HG03460 (cell line): ENCODE measurements around the gene RBMS3.
"Not testable (repeated sequence)": the region's sequence is repeated elsewhere in the genome, so short reads cannot be mapped to it uniquely, and the experiment has no call there.

Experiments
- ATAC-seq: cut with Tn5 transposase; IDR thresholded peaks from one replicate; pipeline ENCODE4 v1.9.1; 2021; ENCODE audit not compliant: unreplicated experiment

RBMS3 gene

DNA sequence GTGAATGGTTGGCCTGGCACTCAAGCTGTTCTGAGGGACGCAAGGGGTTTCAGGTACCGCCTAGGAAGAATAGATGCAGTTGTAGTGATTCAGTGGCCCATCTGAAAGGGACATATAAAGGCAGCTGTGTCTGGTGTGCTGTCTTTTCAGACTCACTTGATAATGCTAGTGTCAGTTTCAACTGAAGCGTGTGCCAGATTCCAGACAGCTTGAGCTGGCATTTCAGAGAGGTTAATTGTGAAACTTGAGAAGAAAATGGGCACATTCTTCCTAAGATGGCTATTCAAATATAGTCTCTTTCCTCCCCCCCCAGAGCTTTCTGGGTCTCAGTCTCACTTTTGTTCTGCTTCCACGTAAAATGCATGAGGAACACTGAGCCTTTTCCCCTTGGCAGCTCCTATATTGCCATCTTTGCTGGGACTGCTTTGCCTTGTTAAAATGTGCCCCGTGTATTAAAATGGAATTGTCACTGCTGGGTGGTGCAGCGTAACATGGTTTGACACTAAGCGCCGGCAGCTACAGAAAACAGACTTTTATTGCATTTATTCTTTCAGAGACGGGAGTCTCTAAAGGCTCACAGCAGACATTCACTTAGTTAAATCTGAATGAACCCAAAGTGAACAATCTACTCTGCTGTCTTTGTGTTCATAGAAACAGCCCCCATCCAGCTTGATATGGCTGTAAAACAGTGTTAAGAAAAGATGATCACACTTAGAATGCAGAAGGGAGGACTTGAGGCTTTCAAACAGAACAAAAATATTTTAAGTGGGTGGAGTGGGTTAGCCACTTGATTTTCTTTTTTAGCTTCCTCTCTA, 478.7 kb downstream of the RBMS3 start:
- no peak for ATAC-seq

DNA sequence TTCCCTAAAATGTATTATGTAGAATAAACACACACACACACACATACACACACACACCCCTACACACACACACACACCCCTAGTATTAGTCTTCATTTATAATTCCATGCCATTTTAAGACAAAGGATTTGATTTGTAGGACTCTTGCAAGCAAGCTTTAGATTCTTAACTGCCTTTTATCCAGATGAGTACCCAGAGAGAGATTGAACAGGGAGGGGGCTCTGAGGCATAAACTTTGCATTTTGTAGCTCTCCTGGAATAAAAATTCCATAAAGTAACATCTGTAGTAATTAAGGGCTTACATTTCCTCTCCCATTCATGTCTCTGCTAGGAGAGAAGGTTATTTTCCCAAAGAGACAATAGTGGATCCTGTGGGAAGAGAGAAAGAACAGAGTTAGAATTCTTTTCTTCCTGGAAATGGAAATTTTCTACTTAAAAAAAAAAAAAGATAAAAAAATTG, 479.4 kb downstream of the RBMS3 start:
- ATAC-seq = no peak

DNA sequence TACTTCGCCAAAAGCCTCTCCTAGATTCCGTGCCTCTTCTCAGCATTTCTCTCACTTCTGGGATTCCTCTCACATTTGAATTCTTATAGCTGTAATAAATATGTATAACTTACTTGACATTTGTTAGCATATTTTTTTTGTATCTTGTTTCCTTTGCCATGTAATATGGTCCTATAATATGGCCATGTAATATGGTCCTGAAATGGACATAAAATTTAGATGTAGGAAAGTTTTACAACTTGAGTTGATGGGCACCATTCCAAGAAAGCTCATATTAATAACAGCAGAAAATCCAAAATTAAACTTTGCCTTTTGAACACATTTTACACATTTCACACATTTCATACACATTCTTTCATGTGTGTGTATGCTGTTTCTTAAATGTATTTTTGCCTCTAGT, 480.6 kb downstream of the RBMS3 start:
- ATAC-seq = no peak

DNA sequence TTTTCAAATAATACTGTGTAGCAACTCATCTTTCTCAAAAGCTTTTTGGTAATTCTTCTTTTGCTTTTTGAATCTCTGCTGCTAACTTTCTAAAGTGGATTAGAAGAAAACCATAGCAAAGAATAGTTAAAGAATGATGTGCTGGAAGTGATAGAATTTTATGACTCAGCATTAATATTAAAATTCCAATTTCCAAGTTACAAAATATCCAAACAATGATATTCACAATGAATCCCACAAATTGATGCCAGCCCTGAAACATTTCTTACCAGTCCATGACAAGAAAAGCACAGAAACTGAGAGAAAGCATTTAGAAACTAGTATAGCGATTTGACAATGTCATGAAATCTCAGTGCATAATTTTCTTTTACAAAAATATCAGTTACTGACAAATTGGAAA, 482.2 kb downstream of the RBMS3 start:
- ATAC-seq = no peak

DNA sequence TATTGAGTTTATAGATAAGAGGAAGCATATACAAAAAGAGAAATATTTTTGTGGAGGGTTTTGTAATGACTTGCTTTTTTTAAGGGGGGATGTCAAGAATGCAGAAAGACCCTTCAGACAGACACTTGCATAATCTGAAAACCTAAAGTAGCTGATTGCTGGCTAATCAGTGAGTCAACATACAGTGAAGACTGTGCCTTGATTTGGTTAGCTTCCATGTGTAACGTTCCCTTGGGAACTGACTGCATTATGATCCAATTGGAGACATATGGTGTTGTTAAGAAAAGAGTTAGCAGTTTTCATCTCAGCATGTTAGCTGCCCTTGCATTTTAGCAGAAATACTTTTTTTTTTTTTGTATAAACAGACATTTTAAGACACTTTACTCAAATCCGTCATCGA, 483.2 kb downstream of the RBMS3 start:
- ATAC-seq = no peak

DNA sequence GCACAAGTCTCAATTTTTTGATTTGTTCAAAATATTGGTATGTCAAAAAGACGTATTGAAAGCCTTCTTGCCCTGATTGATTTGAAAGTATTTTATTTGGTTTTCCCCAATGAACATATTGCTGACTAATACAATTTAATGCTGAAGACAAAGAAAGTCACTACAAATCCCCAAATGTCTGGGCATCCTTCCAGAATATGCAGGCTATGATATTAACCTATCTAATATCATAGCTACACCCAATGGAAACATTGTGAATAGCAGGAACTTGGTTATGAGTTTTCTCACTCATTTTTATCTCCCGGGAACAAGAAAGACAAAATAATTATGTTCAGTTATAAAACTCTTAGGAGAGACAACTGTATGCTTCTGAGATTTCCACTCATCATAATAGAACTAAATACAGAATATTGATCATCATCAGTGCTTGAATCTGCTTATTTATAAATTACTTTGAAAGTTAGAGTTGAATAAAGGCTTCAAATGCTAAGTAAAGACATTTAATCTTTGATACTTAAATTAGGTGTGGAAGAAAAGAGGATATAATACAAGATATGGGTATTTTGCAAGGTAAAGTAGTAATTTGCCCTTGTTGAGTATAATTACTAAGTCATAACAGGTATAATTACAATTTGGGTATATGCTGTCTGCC, 483.9 kb downstream of the RBMS3 start:
- no peak for ATAC-seq

DNA sequence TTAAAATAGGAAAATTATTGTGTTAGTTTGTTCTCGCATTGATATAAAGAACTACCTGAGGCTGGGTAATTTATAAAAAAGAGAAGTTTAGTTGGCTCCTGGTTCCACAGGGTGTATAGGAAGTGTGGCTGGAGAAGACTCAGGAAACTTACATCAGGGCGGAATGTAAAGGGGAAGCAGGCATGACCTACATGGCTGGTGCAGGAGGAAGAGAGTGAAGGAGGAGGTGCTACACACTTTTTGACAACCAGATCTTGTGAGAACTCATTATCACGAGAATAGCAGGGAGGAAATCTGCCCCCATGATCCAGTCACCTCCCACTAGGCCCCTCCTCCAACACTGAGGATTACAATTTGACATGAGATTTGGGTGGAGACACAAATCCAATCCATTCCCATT, 490.7 kb downstream of the RBMS3 start:
- ATAC-seq = no peak

DNA sequence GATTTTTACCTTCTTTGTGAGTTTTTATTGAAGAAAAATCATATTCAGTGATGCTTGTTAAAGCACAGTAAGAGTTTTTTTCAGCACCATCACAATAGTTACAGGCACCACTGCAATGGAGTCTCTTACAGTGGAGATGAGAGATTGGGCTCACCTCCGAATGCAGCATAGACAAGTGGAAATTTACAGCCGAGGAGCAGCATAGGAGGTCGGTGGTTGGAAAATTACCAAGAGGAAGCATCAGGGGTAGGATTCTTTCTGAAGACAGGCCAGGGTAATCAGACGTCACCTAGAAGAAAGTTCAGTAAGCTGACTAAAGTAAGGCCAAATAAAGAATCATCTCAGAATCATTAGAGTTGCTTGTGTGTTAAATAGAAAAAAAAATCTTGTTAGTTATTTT, 491.6 kb downstream of the RBMS3 start:
- ATAC-seq = no peak

DNA sequence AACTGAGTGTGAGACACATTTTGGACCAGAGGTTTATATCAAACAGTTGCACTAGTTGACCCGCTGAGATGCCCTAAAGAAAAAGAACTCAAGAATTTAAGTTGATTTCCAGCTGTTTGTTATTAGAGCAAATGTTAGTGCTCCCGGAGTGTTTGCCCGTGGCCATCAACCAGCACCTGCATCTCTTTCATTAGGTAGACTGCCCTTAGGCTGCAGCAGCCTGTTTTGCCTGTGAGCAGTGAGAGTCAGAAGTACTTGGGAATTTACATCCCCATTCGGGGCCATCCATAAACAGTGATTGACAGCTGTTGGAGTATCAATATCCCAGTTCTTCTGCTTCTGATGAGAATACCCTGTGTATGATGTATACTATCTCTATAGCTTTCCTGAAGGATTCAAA, 492.6 kb downstream of the RBMS3 start:
- no peak for ATAC-seq

DNA sequence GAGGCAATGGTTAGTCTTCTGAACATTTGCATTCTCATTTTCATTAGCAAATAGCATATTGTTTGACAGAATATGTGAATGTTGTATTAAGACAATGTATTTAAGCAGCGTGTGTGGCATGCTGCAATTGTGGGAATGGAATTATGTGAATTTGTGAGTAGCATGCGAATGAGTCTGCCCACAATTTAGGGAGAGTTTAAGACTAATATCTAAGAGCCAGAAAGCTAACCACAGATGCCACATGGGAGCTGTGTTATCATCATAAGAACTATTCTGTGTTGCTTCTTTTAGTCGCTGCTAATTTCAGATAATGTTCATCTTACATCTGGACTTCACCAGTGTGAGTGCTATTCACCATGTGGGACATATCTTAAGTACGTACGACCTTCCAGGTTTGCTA, 494.5 kb downstream of the RBMS3 start:
- ATAC-seq = no peak

DNA sequence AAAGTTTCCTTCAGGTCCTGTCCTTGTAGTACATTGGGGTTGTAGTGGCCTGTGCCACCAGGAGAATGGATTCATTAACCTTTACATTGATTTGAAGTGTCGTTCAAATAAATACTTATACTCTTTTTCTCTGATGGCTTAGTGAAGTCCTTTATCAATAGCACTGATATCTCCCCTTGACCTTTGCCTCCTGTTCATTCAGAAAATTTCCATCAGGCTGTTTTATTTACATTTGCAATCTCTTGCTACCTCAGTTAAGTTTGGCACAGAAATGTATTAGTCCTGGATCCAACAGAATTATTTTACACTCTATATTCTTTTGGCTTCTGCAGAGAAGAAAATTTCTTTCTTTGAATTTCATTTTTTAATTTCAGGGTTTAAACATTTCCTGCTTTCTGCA, 497.0 kb downstream of the RBMS3 start:
- ATAC-seq = no peak

DNA sequence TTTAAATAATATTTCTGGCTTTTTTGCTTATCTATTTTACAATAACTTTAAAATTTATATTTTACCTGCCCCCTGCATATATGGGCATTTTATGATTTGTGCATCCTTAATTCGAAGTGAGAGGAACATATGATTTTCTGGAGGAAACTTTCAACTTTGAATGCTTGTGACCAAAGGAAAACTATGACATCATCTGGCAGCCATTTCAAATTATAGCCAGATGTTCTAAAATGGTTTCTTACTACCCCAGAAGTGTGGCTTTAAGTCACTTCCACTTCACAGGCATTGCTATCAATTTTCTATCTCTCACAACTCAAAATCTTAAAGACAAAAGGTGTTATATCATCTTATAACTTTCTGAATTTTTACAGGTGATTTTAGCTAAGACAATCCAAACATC, 508.8 kb downstream of the RBMS3 start:
- ATAC-seq = no peak

DNA sequence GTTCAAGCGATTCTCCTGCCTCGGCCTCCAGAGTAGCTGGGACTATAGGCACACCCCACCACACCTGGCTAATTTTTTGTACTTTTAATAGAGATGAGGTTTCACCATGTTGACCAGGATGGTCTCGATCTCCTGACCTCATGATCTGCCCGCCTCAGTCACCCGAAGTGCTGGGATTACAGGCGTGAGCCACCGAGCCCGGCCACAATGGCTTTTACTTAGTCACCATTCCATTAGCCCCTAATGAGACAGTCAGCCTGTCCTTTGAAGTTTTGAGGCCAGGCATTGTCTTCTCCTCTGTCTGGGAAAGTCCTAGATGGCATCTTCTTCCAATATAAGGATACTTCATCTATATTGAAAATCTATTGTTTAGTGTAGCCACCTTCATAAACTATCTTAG, 515.9 kb downstream of the RBMS3 start:
- no peak for ATAC-seq

DNA sequence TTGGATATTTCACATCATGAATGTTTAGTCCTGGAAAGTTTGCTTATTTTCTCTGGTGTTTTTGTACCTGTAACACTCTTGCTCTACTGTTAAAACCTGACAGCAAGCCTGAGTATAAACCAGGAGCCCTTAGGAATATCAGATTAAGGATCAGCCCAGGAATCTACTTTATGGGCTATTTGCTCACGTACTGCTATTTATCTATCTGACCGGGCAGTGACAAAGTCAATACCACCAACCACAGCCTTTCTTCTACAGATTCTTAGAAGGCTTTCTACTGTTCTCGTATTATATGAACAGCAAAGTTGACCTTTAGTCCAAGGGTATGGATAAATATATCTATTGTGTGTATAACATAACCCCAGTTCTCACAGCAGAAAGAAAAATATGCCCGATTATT, 521.2 kb downstream of the RBMS3 start:
- no peak for ATAC-seq

DNA sequence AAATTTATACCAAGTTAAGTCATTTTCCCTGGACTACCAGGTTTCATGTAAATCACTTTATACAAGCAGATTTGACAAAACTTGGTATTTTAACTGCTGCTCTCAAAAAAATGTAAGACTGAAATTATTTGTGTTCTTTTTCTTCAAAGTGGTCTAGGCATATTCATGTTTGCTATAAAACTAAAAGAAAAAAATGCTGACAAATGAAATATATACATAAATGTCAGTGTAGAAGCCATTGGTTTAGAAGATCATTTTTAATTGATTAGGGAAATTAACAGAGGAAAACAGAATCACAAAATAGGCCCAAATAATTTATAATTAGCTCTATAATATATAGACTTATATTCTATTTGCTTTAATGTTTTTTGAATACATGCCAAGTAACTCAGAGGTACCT, 523.2 kb downstream of the RBMS3 start:
- ATAC-seq = no peak

DNA sequence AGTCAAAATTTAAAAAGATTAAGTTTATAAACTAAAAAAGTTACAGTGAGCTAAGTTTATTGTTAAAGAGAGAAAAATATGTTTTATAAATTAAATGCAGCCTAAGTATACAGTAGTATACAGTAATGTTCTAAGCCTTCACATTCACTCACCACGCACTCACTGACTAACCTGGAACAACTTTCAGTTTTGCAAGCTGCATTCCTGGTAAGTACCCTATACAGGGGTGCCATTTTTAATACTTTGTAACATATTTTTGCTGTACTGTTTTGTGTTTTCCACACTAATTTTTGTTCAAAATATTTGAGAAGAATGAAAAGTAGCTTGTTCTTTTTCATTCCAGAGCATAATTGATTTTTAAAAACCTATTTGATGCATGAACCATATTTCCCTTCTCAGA, 524.9 kb downstream of the RBMS3 start:
- ATAC-seq = no peak

DNA sequence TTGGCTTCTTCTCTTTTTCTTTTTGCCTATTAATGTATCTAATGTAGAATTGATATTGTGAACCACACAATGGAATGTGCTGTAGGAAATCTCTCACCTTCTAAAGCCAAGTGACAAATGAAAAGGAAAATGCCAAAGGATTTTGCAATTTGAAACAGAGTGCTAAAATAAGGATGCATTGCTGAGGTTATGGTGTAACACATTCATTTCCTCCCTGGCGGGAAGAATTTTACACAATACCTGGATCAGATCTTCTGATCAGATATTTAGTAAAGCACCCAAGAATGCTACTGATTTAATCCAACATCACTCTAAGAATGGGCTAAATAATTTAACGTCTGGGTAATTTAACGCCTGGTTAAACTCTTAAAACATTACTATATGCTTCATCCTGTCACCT, 527.5 kb downstream of the RBMS3 start:
- not testable (repeated sequence) for ATAC-seq

DNA sequence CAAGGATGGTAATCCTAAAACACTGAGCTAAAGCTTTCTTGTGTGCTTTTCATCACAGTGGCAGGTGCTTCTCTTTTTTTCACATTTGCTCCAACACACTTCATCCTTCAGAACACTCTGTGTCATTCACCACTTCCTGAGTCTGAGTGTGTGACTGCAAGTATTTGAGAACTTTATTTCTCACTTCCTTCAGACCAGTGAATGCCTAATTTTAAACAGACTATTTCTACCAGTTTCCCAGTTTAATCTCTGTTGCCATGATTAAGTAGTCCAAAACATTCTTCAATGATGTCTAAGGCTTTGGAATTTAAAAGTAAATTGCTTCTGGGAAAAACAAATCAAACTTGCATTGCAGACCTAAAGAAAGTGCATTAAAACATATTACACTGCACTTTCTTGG, 541.2 kb downstream of the RBMS3 start:
- no peak for ATAC-seq

DNA sequence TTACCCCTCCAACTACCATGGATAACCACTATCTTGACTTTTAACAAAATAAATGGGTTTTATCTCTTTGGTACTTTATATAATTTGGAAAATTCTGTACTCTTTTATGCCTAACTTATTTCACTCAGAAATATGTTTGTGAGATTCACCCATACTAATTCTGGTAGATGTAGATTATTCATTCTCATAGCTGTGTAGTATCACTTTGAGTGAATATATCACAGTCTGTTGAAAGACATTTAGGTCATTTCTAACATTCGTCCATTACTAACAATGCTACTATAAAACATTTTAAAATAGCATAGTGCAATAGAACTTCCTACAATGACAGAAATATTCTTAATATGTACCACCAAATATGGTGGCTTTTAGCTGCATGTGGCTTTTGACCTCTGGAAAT, 542.4 kb downstream of the RBMS3 start:
- no peak for ATAC-seq

DNA sequence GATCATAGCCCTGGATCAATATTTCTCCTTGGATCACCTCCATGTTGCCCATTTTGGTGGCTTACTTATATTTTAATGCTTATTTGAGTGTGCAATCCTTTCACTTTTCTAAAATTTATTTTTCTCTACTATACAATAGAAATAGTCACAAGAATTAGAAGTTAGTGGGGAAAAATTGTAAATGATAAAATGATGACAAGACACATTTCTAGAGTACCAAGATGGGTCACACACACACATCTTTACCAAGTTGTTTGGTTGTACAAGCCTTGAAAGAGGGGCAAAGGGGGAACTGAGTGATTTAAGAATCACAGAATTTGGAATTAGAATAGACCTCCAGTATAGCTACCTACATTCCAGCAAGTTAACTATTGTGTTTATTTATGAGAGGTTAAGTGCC, 545.8 kb downstream of the RBMS3 start:
- no peak for ATAC-seq

DNA sequence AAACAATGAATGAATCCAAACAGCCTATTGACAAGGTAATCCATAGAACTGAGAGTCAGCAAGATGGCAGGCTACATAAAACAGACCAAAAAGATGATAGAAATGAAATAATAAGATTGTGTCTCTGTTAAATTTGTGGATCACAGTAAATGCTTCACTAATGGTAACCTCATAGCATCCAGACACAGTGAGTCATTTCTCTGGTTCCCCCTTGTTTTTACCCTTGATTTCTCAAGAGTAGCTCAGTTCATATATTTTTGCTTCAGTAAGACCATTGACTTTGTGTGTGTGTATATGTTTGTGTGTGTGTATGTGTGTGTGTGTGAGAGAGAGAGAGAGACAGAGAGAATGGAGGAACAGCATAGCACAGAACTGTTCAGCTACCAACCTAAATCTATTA, 546.9 kb downstream of the RBMS3 start:
- ATAC-seq = no peak

DNA sequence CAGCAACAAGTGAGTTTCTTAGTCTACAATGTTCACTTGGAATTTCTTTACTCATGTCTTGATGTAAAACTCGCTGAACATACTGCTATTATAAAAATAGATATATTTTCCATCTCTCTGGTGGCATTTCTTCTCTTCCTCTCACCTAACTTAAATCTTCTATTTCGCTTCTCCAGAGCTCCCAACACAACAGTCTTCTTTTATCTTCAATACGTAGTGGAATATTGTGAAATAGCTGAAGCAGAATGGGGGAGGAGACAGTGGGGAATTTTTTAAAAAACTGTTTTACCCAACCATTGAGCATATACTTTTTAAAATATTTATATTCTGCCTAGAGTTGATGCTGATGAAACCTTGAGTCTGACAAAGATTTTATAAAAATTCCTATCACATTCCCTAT, 548.5 kb downstream of the RBMS3 start:
- ATAC-seq = no peak

DNA sequence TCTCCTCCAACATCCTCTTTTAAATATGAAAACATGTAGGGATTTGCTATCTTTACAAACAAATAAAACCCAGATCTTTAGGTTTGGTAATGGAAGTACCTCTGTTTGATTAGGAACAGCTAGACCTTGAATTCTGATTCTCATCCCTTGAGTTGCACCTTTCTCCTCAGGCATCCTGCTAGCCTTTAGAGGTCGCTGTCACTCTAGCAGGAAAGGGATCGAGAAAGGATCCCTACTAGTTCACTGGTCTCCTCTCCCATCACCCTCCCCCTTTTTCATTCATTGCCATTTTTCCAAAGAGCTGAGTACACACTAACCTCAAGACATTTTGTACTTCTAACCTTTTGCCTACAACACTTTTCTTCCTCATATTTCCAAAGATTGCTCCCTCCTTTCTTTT, 569.8 kb downstream of the RBMS3 start:
- no peak for ATAC-seq
